ENCODE data around the gene SNX8. TPM values are rescaled to one million over a fixed set of nuclear protein-coding genes. Genes with fewer than 3 reads are reported as not detected.

The SNX8 gene
- total and polyA plus RNA-seq, 7 experiments from 2014 or later: 4.7 to 31.5 (median 9.4) TPM

GRCh38 chr7:2239242-2239641 lies 75.0 kb downstream of the SNX8 start:
- CTCF ChIA-PET: no interaction called here
- H3K4me3 Mint-ChIP-seq: peak overlapping the region in 2 of 10 donors; percentile 29 to 39
- Histone ChIP-seq H3K27me3 (ENCODE audit: control insufficient read depth in 2 of 2, insufficient read depth in 2 of 2, low read length in 2 of 2) (no peaks in the 10 kb centered on the region), H3K4me3 (ENCODE audit: low read length) (no peak overlapping the region), H3K27ac (ENCODE audit: low read depth, low read length) (no peak overlapping the region), H3K36me3 (ENCODE audit: control insufficient read depth in 2 of 3, insufficient read depth in 3 of 3, low read length in 3 of 3) (peaks cover 0 to 51% (median 0%) of the 10 kb centered on the region in 3 experiments), H3K4me1 (ENCODE audit: control insufficient read depth in 2 of 2, insufficient read depth in 2 of 2, low read length in 2 of 2) (peaks cover 0 to 5% of the 10 kb centered on the region in 2 donors), H3K9me3 (ENCODE audit: control insufficient read depth in 2 of 3, low read length in 3 of 3) (no peaks in the 10 kb centered on the region)
- POLR2A ChIA-PET: interaction anchor here (1.4 kb wide), 1 partner anchor 11 kb away, joined by 3 read pairs; no protein-coding TSS in a partner anchor
- DNase-seq (no peak), ATAC-seq (no peak)
- no peaks in the 10 kb centered on the region for H3K27me3 Mint-ChIP-seq
- no peaks in the 10 kb centered on the region for H3K9me3 Mint-ChIP-seq
- no peak overlapping the region for H3K27ac Mint-ChIP-seq
- intact Hi-C loops (cut with micrococcal nuclease): loop anchor here in 1 of 2 donors (10.0 kb wide), 3 partner anchors 314 to 1194 kb away; partner anchors contain the start of genes GPR146 and PSMG3
- peaks cover 6 to 34% (median 20%) of the 10 kb centered on the region in 7 donors for H3K4me1 Mint-ChIP-seq
- peaks cover 0 to 18% (median 4%) of the 10 kb centered on the region in 5 donors for H3K36me3 Mint-ChIP-seq

DNA sequence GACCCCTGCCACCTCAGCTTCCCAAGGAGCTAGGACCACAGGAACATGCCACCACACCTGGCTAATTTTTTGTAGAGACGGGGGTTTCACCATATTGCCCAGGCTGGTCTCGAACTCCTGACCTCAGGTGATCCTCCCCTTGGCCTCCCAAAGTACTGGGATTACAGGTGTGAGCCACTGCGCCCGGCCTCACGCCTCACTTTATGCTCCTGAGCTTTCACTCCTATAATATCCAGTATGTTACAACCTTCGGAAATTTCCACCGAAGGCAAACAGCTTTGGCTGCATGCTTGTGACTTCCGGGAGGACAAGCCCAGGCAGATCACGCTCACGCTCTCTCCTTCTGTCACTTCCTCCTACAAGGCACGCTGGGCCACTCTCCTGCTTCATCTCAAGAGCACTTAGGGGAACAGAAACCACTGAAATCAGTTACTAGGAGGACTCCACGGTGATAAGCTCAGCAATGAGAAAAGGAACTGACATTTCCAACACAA lies 77.1 kb downstream of the SNX8 start:
- H3K4me3 Mint-ChIP-seq: peak overlapping the region in 1 of 10 donors; percentile 38
- Histone ChIP-seq H3K4me1 (ENCODE audit: control insufficient read depth in 2 of 2, insufficient read depth in 2 of 2, low read length in 2 of 2) (peaks cover 0 to 8% of the 10 kb centered on the region in 2 donors), H3K9me3 (ENCODE audit: control insufficient read depth in 2 of 3, low read length in 3 of 3) (no peaks in the 10 kb centered on the region), H3K27ac (ENCODE audit: low read depth, low read length) (no peak overlapping the region), H3K36me3 (ENCODE audit: control insufficient read depth in 2 of 3, insufficient read depth in 3 of 3, low read length in 3 of 3) (peaks cover 0 to 55% (median 0%) of the 10 kb centered on the region in 3 experiments), H3K27me3 (ENCODE audit: control insufficient read depth in 2 of 2, insufficient read depth in 2 of 2, low read length in 2 of 2) (no peaks in the 10 kb centered on the region), H3K4me3 (ENCODE audit: low read length) (no peak overlapping the region)
- intact Hi-C loops (cut with micrococcal nuclease): loop anchor here in 1 of 2 donors (10.0 kb wide), 3 partner anchors 312 to 1192 kb away; partner anchors contain the start of genes GPR146 and PSMG3
- CTCF ChIA-PET: no interaction called here
- peak overlapping the region in 3 of 9 donors; percentile 24 to 29 (median 25) for H3K27ac Mint-ChIP-seq
- H3K9me3 Mint-ChIP-seq: peaks cover 0 to 2% (median 0%) of the 10 kb centered on the region in 11 donors
- peaks cover 6 to 39% (median 23%) of the 10 kb centered on the region in 7 donors for H3K4me1 Mint-ChIP-seq
- DNase-seq (no peak), ATAC-seq (peak; percentile 65)
- POLR2A ChIA-PET: no interaction called here
- peaks cover 0 to 18% (median 4%) of the 10 kb centered on the region in 5 donors for H3K36me3 Mint-ChIP-seq
- no peaks in the 10 kb centered on the region for H3K27me3 Mint-ChIP-seq

GRCh38 chr7:2233926-2234325 lies 80.3 kb downstream of the SNX8 start:
- ChIA-PET CTCF (no interaction called here), POLR2A (interaction anchor here (0.6 kb wide), 1 partner anchor 424 kb away, joined by 3 read pairs; no protein-coding TSS in a partner anchor)
- peak overlapping the region in 5 of 9 donors; percentile 18 to 78 (median 51) for H3K27ac Mint-ChIP-seq
- H3K4me1 Mint-ChIP-seq: peaks cover 16 to 56% (median 31%) of the 10 kb centered on the region in 7 donors
- Histone ChIP-seq H3K4me3 (ENCODE audit: low read length) (no peak overlapping the region), H3K27ac (ENCODE audit: low read depth, low read length) (no peak overlapping the region), H3K9me3 (ENCODE audit: control insufficient read depth in 2 of 3, low read length in 3 of 3) (no peaks in the 10 kb centered on the region), H3K36me3 (ENCODE audit: control insufficient read depth in 2 of 3, insufficient read depth in 3 of 3, low read length in 3 of 3) (peaks cover 0 to 54% (median 0%) of the 10 kb centered on the region in 3 experiments), H3K27me3 (ENCODE audit: control insufficient read depth in 2 of 2, insufficient read depth in 2 of 2, low read length in 2 of 2) (no peaks in the 10 kb centered on the region), H3K4me1 (ENCODE audit: control insufficient read depth in 2 of 2, insufficient read depth in 2 of 2, low read length in 2 of 2) (peaks cover 13 to 27% of the 10 kb centered on the region in 2 donors)
- intact Hi-C loops (cut with micrococcal nuclease): loop anchor here (1.0 to 10.0 kb wide), 7 partner anchors 120 to 1189 kb away; partner anchors contain the start of genes EIF3B (in 2 of the 2), BRAT1 (in 1 of the 2), GPR146 (in 1 of the 2) and IQCE (in 1 of the 2)
- peaks cover 0 to 2% (median 0%) of the 10 kb centered on the region in 11 donors for H3K9me3 Mint-ChIP-seq
- H3K27me3 Mint-ChIP-seq: no peaks in the 10 kb centered on the region
- peaks cover 0 to 25% (median 4%) of the 10 kb centered on the region in 5 donors for H3K36me3 Mint-ChIP-seq
- ATAC-seq (no peak), DNase-seq (no peak)
- H3K4me3 Mint-ChIP-seq: peak overlapping the region in 9 of 10 donors; percentile 52 to 88 (median 66)

- no peaks in the 10 kb centered on the region for H3K27me3 ChIP-seq (ENCODE audit: control insufficient read depth in 2 of 2, insufficient read depth in 2 of 2, low read length in 2 of 2)
- DNase-seq: peak; percentile 75 to 90 (median 88)
- Mint-ChIP-seq H3K4me1 (peaks cover 16 to 58% (median 31%) of the 10 kb centered on the region in 7 donors), H3K27ac (peak within 1 kb of the TSS; percentile 66 to 91 (median 86)), H3K4me3 (peak within 1 kb of the TSS; percentile 88 to 98 (median 95)), H3K36me3 (peaks cover 0 to 26% (median 4%) of the 10 kb centered on the region in 5 donors), H3K27me3 (no peaks in the 10 kb centered on the region), H3K9me3 (peaks cover 0 to 2% (median 0%) of the 10 kb centered on the region in 11 donors)
- peaks cover 13 to 27% of the 10 kb centered on the region in 2 donors for H3K4me1 ChIP-seq (ENCODE audit: control insufficient read depth in 2 of 2, insufficient read depth in 2 of 2, low read length in 2 of 2)
- H3K36me3 ChIP-seq (ENCODE audit: control insufficient read depth in 2 of 3, insufficient read depth in 3 of 3, low read length in 3 of 3): peaks cover 0 to 50% (median 0%) of the 10 kb centered on the region in 3 experiments
- H3K4me3 ChIP-seq (ENCODE audit: low read length): peak within 1 kb of the TSS; percentile 99
- intact Hi-C loops (cut with micrococcal nuclease): loop anchor here (1.0 to 10.0 kb wide), 11 partner anchors 9 to 1188 kb away; partner anchors contain the start of genes EIF3B (in 2 of the 2), MRM2 (in 2 of the 2), NUDT1 (in 2 of the 2) and BRAT1 (in 1 of the 2)
- ChIA-PET POLR2A (interaction anchor here (0.6 to 2.8 kb wide), 5 partner anchors 8 to 1869 kb away, joined by 3 to 12 read pairs (median 3); partner anchors contain the start of genes MRM2 and NUDT1), CTCF (no interaction called here)
- H3K27ac ChIP-seq (ENCODE audit: low read depth, low read length): peak within 1 kb of the TSS; percentile 80
- ATAC-seq: peak; percentile 90
- no peaks in the 10 kb centered on the region for H3K9me3 ChIP-seq (ENCODE audit: control insufficient read depth in 2 of 3, low read length in 3 of 3)
These were observed 81.3 kb downstream of the SNX8 start, which contains the start of gene MAD1L1 for GRCh38 chr7:2232766-2233520. Gene MAD1L1 (minus strand): TSS chr7:2232945. CDS start chr7:2230133, 2,812 bp downstream.

DNA sequence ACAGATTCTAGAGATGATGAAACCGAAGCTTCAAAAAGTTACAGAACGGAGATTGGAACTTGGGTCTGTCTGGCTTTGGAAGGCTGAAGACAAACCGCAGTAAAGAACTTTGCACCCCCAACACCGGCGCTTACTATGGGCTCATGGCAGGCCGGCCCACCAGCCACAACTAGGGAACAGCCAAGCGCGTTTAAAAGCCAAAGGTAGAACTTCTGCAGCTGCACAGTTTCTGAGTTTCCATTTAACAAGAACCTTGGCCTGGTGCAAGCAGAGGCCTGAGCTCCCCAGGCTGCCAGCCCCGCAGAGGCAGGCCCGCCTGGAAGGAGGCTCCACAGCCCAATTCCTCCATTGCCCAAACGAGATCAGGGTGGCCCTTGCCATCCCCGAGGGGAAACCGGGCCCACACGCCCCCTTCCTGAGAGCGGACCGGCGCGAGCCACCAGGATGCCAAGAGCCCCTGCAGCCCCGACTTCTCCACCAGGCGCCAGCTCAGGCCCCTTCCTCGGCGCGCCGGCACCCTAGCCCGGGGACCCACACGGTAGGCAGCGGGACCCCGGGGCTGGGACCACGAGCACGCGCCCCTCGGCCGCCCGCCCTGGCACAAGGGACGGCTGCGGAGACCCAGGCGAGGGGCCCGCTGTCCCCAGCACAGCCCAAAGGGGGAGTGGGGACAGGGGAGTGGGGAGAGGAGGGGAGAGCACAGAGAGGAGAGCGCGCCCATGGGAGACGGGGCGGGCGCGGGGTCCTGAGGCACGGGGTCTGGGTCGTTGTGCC lies 82.1 kb downstream of the SNX8 start:
- H3K4me3 Mint-ChIP-seq: peak overlapping the region; percentile 85 to 95 (median 92)
- Histone ChIP-seq H3K4me3 (ENCODE audit: low read length) (peak overlapping the region; percentile 99), H3K27me3 (ENCODE audit: control insufficient read depth in 2 of 2, insufficient read depth in 2 of 2, low read length in 2 of 2) (no peaks in the 10 kb centered on the region), H3K36me3 (ENCODE audit: control insufficient read depth in 2 of 3, insufficient read depth in 3 of 3, low read length in 3 of 3) (peaks cover 0 to 50% (median 0%) of the 10 kb centered on the region in 3 experiments), H3K27ac (ENCODE audit: low read depth, low read length) (peak overlapping the region; percentile 80), H3K9me3 (ENCODE audit: control insufficient read depth in 2 of 3, low read length in 3 of 3) (no peaks in the 10 kb centered on the region), H3K4me1 (ENCODE audit: control insufficient read depth in 2 of 2, insufficient read depth in 2 of 2, low read length in 2 of 2) (peaks cover 13 to 27% of the 10 kb centered on the region in 2 donors)
- POLR2A ChIA-PET: interaction anchor here (0.6 to 2.8 kb wide), 6 partner anchors 9 to 1869 kb away, joined by 3 to 12 read pairs (median 3); partner anchors contain the start of genes MRM2 and NUDT1
- H3K4me1 Mint-ChIP-seq: peaks cover 16 to 60% (median 31%) of the 10 kb centered on the region in 7 donors
- peak overlapping the region in 8 of 9 donors; percentile 59 to 90 (median 76) for H3K27ac Mint-ChIP-seq
- peaks cover 0 to 2% (median 0%) of the 10 kb centered on the region in 11 donors for H3K9me3 Mint-ChIP-seq
- ATAC-seq: peak; percentile 65
- H3K27me3 Mint-ChIP-seq: no peaks in the 10 kb centered on the region
- peaks cover 0 to 26% (median 4%) of the 10 kb centered on the region in 5 donors for H3K36me3 Mint-ChIP-seq
- intact Hi-C loops (cut with micrococcal nuclease): loop anchor here (1.0 to 10.0 kb wide), 10 partner anchors 10 to 1187 kb away; partner anchors contain the start of genes MRM2 (in 2 of the 2), NUDT1 (in 2 of the 2), BRAT1 (in 1 of the 2) and CHST12 (in 1 of the 2)
- CTCF ChIA-PET: interaction anchor here (0.6 to 0.7 kb wide), 2 partner anchors 115 to 771 kb away, joined by 3 read pairs; no protein-coding TSS in a partner anchor
- peak in 4 of 9 donors; percentile 18 to 40 (median 34) for DNase-seq
